Embryonic facial prominence (tissue), 1 donor: ENCODE measurements around the gene RTRAF.

Experiments
- DNase-seq: peaks from one replicate; pipeline ENCODE4 v3.0.0-alpha.2; 2016; ENCODE audit errors: extremely low spot score

Gene RTRAF

DNA sequence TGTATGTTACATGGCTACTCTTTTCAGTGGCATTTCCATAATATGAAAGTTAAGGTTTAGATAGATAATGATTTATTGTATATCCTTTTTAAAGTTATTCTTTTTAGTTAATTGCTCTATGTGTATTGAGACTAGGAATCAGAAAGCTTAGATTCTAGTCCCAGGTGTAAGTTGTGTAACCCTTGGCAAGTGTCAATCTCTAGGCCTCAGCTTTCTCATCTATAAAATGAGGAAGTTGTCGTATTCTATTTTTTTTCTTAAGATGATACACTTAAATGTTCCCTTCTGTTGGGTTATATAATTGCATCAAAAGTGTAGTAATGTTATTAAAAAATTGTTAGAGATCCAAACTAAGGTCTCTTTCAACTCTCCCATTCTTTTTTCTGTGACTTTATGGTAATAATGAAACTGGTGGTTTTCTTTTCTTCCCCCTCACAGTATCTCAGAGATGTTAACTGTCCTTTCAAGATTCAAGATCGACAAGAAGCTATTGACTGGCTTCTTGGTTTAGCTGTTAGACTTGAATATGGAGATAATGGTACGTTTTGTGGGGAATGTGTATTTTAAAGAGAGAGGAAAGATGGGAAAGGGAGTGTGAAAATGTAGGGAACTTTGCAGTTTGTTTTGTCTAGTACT, 4.1 kb downstream of the RTRAF start:
- DNase-seq = no peak

DNA sequence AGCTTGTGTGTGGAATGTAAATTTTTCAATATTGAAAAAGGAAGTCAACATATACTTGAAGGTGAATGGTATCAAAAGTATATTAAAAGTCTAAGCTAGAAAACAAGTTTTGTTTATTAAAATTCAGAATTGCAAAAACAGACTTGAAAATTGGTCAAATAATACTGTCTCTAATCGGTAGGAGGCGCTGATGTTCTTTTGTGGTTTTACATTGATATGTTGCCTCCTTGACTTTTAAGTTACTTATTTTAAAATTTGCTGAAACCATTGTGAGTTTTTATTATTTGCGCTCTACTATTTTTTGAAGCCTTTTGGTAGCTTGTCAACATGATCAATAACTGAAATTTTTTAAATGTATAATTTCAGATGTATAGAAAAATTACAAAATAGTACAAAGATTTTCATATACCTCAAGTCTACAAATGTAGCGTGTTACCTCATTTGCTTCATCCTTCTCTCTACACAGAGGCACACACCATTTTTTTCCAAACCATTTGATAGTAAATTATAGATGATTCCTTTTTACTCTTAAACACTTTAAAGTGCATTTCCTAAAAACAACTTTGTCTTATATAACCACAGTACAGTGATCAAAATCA, 6.9 kb downstream of the RTRAF start:
- DNase-seq = no peak

DNA sequence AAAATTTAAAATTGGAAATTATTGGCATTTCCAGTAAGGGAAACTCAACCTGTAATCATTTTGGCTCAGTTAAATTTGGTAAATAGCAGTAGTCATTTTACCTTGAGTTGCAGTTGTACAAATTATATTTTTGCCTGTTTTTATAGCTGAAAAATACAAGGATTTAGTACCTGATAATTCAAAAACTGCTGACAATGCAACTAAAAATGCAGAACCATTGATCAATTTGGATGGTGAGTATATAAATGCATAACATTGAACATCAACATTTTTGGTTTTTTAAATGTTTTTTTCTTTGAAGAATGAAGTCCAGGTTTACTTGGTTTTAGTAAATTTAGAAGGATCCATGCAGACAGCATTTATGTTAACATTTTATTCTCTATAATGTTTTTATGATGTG, 9.0 kb downstream of the RTRAF start:
- no peak for DNase-seq

DNA sequence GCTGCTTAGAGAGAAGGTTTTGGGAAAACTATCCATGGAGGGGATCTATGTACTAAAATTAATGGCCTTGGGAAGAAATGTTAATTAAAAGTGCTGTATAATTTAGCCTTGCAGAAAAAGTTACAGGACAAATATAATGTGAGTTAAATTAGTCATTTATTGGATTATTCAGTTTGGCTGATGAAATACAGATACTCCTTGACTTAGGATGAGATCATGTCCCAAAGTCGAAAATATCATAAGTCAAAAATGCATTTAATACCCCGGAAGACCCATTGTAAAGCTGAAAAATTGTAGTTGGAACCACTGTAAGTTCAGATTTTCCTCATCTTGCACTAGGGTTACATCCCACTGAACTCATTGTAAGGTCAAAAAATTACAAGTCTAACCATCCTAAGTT, 9.7 kb downstream of the RTRAF start:
- no peak for DNase-seq

DNA sequence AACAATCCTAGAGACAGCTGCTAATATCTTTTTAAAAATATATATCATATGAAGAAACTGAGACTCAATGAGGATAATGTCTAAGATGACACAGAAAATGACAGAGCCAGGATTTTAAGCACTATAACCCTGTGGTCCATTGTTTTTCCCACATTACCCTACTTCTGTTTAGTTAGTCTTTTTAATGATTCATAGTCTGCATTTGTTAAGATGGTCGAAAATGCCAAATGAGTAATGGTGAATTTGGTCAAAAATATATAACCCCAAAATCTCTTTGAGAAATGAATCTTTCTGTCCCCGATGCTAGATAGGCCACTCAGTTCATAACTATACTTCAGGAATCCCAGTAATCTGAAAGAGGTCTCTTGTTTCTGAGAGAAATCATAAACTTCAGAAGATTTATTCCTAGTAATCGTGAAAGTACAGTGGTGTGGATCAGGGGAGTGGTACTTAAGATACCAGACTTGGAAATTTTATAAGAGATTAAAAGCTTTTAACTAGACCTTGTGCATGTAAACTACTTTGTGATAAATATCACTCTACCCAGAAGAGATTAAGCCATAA, 10.8 kb downstream of the RTRAF start:
- no peak for DNase-seq

DNA sequence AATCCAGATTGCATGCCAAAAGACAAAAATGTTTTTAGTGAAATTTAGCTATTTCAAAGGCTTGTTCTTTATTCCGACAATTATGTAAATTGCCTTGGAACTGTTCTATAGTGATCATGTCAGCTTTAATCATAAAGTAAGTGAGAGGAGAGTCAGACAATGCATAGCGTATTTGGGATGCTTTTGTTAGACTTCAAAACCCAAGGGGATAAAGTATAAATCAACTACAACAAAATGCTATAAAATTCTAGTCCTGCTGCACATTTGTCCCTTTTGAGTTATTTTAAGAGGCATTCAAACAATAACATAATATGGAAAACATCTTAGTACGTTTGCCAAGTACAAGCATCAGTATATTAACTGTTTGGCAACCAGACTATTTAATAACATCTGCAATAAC, 11.3 kb downstream of the RTRAF start:
- DNase-seq = no peak

DNA sequence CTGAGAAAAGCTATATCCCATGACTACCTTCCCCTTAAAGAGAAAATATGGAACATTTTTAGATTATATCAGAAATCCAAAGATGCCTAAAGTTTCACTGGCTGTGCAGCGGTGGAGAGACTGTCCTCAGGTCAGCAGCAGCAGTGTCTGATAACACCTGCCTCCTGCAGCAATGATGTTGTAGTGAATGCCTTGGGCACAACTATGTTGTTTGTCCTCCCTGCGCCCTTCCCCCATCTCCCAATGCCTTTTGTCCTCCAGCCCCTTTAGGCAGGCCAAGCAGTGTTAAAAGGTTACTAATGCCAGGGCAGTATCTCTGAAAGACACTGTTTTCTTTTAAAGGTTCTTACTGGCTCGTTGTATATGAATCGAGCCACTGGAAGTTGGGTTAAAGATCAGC, 13.2 kb downstream of the RTRAF start:
- no peak for DNase-seq

DNA sequence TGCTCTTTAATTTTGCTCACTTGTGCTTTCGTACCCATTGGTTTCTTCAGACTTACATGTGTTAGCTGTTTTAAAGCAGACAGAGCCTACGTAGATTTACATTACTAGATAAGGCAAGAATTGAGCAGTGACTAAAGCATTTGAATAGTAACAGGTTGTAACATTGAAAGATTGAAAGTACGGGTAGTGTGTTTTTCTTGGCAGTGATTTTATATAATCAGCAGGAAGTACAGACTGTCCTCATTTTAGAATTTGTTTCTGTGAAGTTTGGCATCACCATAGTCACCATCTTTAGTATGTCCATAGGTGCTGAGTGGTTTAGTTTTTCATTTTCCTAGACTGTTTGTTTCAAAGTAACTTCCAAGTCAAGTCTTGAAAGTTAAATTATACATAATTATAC, 14.0 kb downstream of the RTRAF start:
- DNase-seq = no peak

DNA sequence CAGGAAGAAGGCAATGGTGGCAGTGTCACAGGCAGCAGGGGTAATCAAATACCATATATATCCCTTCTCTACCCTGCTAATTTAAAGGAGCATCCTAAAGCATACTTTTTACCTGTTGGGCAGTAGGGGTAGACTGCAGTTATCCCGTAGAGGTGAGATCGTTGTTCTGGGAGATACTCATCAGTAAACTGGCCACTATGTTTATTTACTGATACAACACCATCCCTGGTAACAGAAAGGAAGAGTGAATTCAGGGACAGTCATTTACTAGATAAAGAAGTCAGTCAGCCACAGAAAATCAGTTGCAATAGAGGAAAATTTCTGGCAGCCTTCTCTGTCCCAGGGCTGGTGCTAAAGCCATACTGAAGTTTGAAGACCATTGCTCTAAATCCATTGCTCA, 16.3 kb downstream of the RTRAF start:
- DNase-seq = no peak

DNA sequence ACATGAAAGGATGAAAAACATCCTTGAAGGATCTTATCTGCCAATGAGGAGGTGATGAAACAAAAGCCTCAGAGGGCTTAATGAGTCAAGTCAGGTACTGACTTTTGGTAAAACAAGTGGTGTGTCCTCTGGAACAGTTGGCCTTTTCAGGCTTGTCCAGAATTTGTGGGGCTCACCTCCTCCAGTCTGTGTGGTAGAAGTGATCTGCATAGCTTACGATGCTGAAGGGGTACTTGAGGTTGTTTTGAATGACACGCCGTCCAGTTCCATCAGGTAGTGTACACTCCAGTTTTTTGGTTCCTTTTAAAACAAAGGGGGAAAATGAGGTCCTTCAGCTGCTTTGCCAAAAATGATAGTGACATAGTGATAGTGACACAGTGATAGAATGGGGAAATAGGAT, 17.0 kb downstream of the RTRAF start:
- no peak for DNase-seq

DNA sequence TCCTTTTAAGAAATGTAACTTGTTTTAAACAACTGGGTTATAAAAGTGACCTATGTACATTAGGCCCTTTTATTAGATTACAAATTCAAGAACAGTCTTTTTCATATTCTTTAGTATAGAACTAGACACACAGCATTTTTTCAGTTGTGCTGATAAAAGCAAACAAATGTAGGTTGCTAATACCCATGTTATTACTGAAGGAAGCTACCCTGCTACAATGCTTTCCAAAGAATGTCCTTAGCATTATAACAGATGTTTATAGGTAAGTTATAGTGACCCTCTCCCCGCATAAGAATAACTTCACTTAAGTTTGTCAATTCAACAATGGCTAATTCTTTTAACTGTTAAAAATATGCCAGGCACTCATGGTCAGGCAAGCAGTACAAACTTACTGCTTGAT, 17.9 kb downstream of the RTRAF start:
- no peak for DNase-seq

DNA sequence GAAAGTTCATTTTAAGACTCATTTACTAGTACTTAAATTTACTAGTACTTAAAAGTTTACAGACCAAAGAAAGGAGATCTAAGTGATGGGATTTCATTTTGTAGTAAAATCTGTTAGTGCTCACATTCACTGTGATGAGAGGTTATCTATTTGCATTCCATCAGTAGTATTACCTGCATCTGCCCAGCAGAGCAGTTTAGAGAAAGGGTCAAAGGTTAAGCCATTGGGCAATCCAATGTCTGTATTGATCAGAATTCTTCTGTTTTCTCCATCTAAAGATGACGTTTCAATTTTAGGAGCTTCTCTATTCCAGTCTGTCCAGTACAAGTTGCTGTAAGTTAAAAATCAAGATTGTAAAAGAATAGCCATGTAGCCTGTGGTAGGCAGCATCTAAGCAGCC, 18.3 kb downstream of the RTRAF start:
- no peak for DNase-seq

DNA sequence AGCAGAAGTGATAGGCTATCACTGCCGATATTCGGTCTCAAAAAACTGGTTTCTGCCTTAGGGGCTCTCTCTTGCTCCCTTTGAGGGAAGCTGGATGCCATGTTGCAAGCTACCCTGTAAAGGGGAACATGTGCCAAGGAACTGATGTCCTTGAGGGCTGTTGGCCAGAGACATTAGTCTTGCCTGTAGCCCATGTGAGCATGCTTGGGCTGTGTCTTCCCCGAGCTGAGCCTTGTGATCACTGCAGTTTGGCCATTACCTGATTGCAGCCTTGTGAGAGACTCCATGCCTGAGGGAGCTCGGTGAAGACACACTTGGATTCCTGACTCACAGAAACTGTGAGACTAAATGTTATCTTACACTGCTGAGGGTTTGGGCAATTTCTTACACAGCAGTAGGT, 18.8 kb downstream of the RTRAF start:
- no peak for DNase-seq

DNA sequence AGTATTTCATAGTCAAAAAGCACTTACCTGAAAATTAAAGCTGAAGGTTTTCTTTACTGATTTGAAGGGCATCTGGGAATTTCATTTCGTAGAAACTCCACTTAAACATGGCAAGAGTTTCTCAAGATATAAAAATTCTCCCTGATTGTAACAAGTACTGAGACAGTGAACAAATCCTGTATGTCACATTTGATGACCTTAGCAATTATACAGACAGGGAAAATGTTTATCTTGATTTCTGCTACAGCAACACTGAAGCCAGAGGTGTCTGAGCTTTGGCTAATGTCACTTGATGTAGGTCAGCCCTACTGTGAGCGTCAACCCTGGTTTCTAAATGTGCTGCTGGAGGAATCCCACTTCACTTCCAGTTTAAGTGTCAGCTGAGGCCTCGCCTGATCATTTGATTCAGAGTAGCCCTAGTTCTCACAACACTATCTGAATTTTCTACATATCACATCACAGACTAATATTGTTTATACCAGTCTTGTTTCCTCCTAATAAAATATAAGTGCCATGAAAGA, 20.9 kb downstream of the RTRAF start:
- no peak for DNase-seq

DNA sequence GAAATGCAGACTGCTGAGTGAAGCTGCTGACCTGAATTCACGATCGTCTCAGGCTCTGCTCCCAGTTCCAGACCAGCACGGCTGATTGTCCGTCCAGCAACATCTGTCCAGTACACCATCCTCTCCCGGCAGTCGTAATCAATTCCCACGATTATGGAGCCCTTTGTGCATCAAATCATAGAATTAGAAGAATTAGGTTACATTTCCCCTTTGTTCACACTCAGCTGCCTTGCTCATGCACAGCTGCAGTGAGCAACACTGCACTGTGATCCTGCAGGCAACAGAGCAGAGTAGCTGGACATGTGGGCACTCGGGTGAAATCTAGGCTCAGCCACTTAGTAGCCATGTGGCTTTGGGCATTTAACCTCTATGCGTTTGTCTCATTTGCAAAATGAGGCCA, 22.2 kb downstream of the RTRAF start:
- DNase-seq = no peak

DNA sequence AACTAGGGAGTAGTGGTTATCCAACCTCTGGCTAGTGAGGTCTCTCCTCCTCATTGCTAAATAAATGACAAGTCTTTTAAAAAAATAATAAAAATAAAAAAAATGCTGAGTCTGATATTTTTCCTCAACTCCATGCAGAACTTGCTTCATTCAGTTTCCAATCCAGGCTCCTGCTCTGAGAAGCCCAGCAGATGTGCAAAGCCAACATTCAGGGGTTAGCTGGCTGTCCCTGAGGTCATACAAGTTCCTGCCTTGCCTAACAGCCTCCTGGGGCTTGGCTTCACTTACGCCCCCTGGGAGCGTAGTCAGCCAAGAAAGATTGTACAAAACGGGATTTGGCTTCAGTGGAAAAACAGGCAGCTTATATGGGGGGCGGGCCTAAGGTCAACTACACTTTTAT, 23.3 kb downstream of the RTRAF start:
- DNase-seq = no peak

DNA sequence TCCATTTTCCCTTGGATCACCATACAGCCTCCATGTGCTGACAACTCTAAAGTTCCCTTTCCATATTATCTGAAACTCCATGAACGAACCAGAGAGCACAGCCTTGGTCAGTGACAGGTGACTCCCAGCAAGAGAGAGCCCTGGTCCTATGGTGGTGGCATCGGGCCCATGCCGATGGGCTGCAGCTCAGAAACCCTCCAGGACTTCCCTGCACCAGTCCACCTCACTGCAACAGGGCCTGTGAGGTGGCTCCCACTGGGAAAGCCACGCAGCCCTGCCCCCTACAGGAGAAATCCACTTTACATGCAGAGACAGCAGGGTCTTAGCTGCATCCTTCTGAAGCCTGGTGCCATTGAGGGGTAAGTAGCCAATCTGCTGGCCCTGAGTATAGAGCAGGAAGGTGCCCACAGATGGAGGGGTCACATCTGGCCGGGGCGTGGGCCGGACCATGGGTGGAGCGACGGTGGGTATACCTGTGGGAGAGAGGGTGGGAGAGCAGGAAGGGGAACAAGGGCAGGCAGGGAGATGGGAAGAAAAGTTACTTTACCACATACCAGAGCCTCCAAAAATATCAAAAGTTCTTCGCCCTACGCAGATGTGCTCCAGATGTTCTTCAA, 24.7 kb downstream of the RTRAF start:
- no peak for DNase-seq

DNA sequence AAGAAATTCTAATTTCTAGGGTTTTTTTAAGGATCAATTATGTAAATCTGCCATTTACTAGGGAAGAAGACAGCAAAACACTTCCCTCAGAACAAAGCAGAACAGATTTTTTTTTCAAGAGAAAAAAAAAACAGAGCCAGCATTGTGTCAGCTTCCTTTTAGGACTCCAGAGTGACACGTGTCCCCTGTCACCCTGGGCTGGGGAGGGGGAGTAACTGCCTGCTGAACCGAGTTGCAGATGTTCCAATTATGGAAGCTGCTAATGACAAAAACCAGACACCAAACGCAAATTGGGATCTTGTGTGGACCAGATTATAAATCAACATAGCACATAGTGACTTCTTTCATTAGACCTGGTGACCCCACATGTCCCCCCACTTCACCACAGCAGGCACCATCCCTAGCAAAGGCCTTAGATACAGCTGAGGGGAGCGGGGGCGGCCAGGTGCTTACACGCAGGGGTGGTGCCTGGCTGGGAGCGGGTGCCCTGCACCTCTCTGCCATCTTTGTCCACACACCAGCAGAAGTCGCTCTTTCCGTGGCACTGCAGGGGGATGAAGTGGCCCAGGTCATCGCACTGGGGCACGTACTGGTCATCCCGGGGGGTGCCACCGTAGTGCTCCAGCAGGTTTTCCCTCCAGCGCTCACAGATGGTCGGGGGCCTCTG, 25.4 kb downstream of the RTRAF start:
- no peak for DNase-seq

DNA sequence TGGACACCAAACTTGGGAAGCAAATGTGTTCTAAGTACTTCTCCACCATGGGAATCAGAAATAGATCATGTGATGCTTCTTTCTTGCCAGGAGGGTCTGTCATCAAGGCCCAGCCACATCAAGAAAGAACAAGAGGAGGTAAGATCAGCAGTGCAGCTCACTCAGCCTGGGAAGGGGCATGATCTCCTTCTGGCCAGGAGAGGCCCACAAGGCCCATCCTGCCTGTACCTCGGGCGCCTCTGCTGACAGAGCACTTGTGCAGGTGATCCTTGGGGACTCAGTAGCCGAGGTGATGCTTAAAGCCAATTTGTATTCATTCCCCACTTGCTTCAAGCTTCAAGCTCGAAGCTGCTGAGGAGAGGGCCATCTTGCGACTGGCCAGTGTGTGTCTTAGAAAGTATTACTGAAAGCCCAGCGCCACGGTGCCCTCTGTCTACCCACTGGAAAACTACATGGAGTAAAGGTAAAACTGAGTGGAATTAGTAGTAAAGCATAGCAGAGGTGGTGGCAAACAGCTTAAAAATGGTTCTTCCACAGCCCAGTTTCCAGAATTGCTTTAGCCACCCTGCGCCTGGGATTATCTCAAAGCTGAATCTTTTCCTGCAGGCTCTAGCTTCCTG, 26.2 kb downstream of the RTRAF start:
- DNase-seq = no peak

DNA sequence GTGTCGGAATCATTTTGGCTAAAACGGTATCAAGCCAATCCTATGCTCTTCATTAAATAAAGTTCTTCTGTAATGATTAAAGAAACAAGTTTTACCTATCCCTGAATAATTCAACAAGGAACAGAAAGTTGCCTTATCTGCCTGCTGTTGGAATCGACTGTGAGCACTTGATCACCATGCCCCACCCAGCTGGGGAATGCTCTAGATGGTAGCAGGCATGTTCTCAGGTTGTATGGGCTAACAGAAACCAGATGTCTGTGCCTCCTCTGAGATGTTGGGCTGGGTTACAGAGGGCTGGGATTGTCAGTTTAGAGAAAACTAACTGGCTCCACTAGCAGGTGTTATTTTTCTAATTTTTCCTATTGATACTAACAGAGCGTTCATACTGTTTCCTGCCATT, 28.9 kb downstream of the RTRAF start:
- no peak for DNase-seq

DNA sequence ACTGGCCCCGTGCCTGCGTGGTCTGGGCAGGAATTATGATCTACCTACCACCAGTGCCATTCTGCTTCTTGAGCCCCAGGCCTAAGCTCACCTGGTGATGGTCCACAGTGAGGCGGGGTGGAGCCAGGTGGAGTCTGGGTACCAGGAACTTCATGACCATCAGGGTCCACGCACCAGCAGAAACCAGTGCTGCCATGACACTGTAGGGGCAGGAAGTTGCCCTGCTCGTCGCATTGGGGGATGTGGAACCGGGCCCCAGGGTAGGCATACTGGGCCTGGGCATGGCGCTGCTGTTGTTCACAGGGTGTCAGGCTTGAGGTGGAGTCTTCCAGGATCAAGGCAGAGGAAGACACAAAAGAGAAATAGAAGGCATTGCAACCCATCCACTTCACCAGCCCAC, 29.6 kb downstream of the RTRAF start:
- no peak for DNase-seq

DNA sequence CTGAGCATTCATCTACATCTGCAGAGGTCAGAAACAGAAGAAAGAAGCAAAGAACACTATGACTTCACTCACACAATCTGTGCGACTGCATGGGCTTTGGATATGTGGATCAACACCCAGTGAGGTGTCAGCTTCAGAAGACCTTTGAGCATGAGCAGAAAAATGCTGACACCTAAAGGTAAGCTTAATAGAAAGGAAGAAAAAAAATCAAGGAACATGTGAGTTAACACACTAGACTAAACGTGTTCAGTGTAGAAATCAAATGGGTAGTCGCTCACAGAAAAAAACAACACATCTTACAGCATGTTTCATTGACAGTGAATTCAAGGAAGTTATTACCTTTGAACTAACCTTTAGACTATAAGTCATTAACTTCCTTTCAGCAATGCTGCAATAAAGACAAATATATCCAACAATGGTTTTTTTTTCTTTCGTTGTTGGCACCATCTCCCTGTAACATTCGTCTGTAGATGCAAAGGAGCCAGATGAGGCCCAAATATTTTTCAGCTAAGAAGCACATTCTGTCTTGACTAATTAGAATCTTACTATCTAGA, 30.9 kb downstream of the RTRAF start:
- no peak for DNase-seq
